SK-N-MC (cell line): Measurements from ENCODE around the gene TGFBI.

Experiments
- DNase-seq: peaks from one replicate; pipeline ENCODE4 v3.0.0-alpha.2; 2011; ENCODE audit warnings: low read depth, low spot score
- H3K27ac ChIP-seq: fragments of 200-600 bp; sonication (generic); 2 replicates; pipeline ENCODE4 v1.5.1; 2016; ENCODE audit warnings: mixed run types
- H3K36me3 ChIP-seq: fragments of 200-600 bp; sonication (generic); 2 replicates; pipeline ENCODE4 v1.6.1; 2017; ENCODE audit warnings: antibody characterized with exemption, low read length, mixed read lengths; ENCODE audit not compliant: insufficient read depth
- H3K4me3 ChIP-seq: fragments of 200-600 bp; sonication (generic); 2 replicates; pipeline ENCODE4 v1.5.1; 2016
- H3K9ac ChIP-seq: fragments of 200-600 bp; sonication (generic); 2 replicates; pipeline ENCODE4 v1.8.0; 2017; ENCODE audit warnings: mixed run types, mixed read lengths; ENCODE audit not compliant: insufficient read length
- H3K9me3 ChIP-seq: fragments of 200-600 bp; sonication (generic); 2 replicates; pipeline ENCODE4 v1.6.1; 2017; ENCODE audit warnings: low read depth, mild to moderate bottlenecking, antibody characterized with exemption, low read length, moderate library complexity, mixed read lengths
- EZH2 ChIP-seq: fragments of 200-600 bp; sonication (generic); IDR thresholded peaks from one replicate; pipeline ENCODE4 v1.6.1; 2017; ENCODE audit warnings: antibody characterized with exemption
- FOXP2 ChIP-seq: optimal IDR thresholded peaks from 2 replicates; pipeline ENCODE3; 2011; ENCODE audit warnings: mild to moderate bottlenecking, moderate library complexity; ENCODE audit not compliant: insufficient read depth; ENCODE audit errors: extremely low read length, control extremely low read depth
- POLR2AphosphoS5 ChIP-seq: IDR thresholded peaks from 2 replicates; pipeline ENCODE4 v1.6.1; 2012; ENCODE audit warnings: mild to moderate bottlenecking, low read depth, low read length, borderline replicate concordance

Gene TGFBI

GRCh38 chr5:136060963-136061362 is 32.2 kb downstream of the TGFBI start:
- H3K27ac ChIP-seq = no peak overlapping the region
- TF ChIP-seq FOXP2 (no peak), EZH2 (no peak), POLR2AphosphoS5 (no peak)
- no peaks in the 10 kb centered on the region for H3K9me3 ChIP-seq
- no peak for DNase-seq
- no peaks in the 10 kb centered on the region for H3K36me3 ChIP-seq
- no peak overlapping the region for H3K9ac ChIP-seq
- H3K4me3 ChIP-seq = no peak overlapping the region

- no peaks in the 10 kb centered on the region for H3K36me3 ChIP-seq
- DNase-seq = no peak
- no peaks in the 10 kb centered on the region for H3K9me3 ChIP-seq
- no peak overlapping the region for H3K4me3 ChIP-seq
- no peak overlapping the region for H3K27ac ChIP-seq
- TF ChIP-seq FOXP2 (no peak), POLR2AphosphoS5 (no peak), EZH2 (no peak)
- H3K9ac ChIP-seq = no peak overlapping the region
Observed at GRCh38 chr5:136061630-136062365, 33.0 kb downstream of the TGFBI start.

GRCh38 chr5:136062366-136063274 is 33.8 kb downstream of the TGFBI start:
- TF ChIP-seq FOXP2 (no peak), EZH2 (no peak), POLR2AphosphoS5 (no peak)
- Histone ChIP-seq H3K27ac (no peak overlapping the region), H3K36me3 (no peaks in the 10 kb centered on the region), H3K4me3 (no peak overlapping the region), H3K9me3 (no peaks in the 10 kb centered on the region), H3K9ac (no peak overlapping the region)
- DNase-seq = no peak

- no peak overlapping the region for H3K27ac ChIP-seq
- TF ChIP-seq FOXP2 (no peak), POLR2AphosphoS5 (no peak), EZH2 (no peak)
- no peaks in the 10 kb centered on the region for H3K36me3 ChIP-seq
- DNase-seq = no peak
- H3K9me3 ChIP-seq = no peaks in the 10 kb centered on the region
- no peak overlapping the region for H3K4me3 ChIP-seq
- no peak overlapping the region for H3K9ac ChIP-seq
Observed at GRCh38 chr5:136063778-136064465, 35.1 kb downstream of the TGFBI start.

GRCh38 chr5:136064510-136064909 is 35.7 kb downstream of the TGFBI start:
- Histone ChIP-seq H3K27ac (no peak overlapping the region), H3K9ac (no peak overlapping the region), H3K4me3 (no peak overlapping the region), H3K9me3 (no peaks in the 10 kb centered on the region), H3K36me3 (no peaks in the 10 kb centered on the region)
- DNase-seq = no peak
- no peak for TF ChIP-seq EZH2
- no peak for TF ChIP-seq FOXP2
- no peak for TF ChIP-seq POLR2AphosphoS5

GRCh38 chr5:136065588-136065987 is 36.8 kb downstream of the TGFBI start:
- H3K9ac ChIP-seq = no peak overlapping the region
- H3K4me3 ChIP-seq = no peak overlapping the region
- TF ChIP-seq EZH2 (no peak), POLR2AphosphoS5 (no peak), FOXP2 (no peak)
- DNase-seq = no peak
- H3K27ac ChIP-seq = no peak overlapping the region
- H3K36me3 ChIP-seq = no peaks in the 10 kb centered on the region
- H3K9me3 ChIP-seq = no peaks in the 10 kb centered on the region

GRCh38 chr5:136066661-136067271 is 38.0 kb downstream of the TGFBI start:
- TF ChIP-seq POLR2AphosphoS5 (no peak), EZH2 (no peak), FOXP2 (no peak)
- H3K9me3 ChIP-seq = no peaks in the 10 kb centered on the region
- H3K9ac ChIP-seq = no peak overlapping the region
- H3K27ac ChIP-seq = no peak overlapping the region
- H3K36me3 ChIP-seq = no peaks in the 10 kb centered on the region
- no peak overlapping the region for H3K4me3 ChIP-seq
- no peak for DNase-seq

GRCh38 chr5:136067422-136067821 is 38.6 kb downstream of the TGFBI start:
- Histone ChIP-seq H3K4me3 (no peak overlapping the region), H3K9me3 (no peaks in the 10 kb centered on the region), H3K27ac (no peak overlapping the region), H3K36me3 (no peaks in the 10 kb centered on the region), H3K9ac (no peak overlapping the region)
- TF ChIP-seq EZH2 = no peak
- TF ChIP-seq FOXP2 = no peak
- no peak for TF ChIP-seq POLR2AphosphoS5
- DNase-seq = no peak
